Hindlimb muscle (tissue), 1 donor: ENCODE data around the gene UBE2H. TPM values are rescaled to one million over a fixed set of nuclear protein-coding genes. Genes with fewer than 3 reads are reported as not detected.
"Not testable (repeated sequence)": the region's sequence is repeated elsewhere in the genome, so short reads cannot be mapped to it uniquely, and the experiment has no call there.

Experiments used
- DNase-seq: peaks from one replicate; pipeline ENCODE4 v3.0.0-alpha.2; 2013
- polyA plus RNA-seq: library from polyadenylated mRNA; unstranded; fragments of 120-200 nt; gene quantifications from one replicate; pipeline ENCODE4 v1.2.1, GENCODE V29; 2013; ENCODE audit not compliant: insufficient read length

The UBE2H gene
- polyA plus RNA-seq, 1 donor: 99.4 TPM

DNA sequence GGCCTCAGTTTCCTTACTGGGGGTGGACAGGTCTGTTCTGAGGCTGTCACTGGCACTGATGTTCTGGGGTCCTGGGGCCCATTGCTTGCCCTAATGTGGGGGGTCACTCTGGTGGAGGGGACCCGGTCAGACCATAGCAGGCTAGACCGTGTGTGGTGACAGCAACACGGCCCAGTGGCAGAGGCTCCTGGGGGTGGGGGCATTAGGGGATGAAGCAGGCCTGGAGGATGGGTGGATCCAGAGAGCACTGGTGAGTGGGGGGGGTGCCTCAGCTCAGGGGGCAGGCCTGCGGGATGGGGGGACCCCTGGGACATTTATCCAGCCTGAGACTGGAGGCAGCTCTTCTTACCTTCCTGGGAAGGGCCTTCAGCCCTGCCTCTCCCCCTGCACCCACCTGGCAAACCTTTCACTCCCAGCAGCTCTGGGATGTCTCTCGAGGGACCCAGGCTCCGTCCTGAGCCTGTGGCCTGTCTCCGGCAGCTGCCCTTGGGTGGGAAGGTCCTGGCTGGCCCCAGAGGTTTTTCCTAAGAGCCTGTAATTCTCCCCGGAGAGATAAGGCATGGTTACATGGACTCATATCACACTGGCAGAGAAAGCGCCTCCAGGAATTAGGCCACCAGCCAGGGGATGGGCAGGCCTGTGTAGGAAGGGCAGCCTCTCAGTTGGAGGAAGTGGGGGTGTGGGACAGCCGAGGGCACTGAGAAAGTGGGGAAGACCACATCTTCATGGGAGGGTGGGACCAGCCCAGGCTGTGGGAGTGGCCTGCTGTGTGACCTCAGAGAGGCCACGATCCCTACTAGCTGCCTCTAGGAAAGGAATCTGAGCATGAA lies 147.7 kb downstream of the UBE2H start:
- DNase-seq: no peak

DNA sequence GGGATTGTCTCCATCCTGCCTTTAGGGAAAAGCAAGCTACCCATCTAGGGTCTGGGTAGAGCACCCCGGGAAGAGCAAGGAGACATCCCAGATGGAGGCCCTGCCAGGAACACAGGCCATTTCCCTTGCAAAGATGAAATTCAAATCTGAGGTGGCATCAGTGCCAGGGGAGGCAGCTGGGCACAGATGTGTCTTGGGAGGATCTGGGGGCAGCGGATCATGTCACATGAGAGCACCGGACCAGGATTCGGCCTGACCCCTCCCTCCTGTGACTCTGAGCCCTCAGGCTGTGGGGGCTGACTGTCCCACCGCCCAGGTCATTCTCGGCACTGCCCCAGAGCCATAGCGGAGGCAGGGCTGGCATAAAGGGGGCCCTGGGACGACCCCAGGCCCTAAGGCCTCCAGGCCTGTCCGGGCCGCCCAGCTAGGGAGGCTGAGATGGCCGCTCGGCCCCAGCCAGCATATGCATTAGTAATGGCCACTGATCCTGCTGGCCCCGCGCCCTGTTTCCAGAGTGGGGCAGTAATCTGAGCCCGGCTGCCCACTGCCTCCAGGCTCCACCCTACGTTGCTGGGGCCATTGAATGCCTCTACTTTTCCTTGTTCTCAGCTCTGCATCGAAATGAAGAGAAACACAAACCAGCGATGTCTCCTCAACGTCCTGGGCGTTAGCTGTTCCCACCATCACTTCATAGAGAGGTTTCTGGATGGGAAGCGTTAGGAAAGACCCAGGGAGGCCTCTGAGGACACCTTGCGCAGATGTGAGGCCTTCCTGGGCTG lies 148.5 kb downstream of the UBE2H start:
- no peak for DNase-seq

DNA sequence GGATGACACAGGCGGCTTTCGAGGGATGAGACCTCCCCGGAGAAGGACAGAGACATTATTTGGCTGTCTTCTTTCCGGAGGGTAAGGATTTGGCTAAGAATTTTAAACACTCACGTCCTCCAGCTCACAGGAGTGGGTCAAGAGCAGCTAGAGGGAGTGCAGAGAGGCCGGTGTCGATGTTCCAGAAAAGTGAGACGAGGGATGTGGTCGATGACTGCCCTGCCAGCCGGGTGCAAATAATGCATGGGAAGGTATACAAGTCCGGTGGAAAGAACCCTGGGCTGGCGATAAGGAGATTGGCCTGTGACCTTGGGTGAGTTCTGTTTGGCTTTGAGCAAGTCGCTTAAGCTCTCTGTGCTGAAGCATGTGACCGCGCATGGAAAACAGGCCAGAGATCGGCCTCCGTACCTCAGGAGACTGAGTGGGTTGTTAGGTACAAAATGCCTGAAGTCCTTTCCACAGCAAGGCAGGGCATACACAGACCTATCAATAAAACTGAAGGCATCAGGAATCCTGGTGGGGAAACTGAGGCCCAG lies 149.1 kb downstream of the UBE2H start:
- DNase-seq: no peak

DNA sequence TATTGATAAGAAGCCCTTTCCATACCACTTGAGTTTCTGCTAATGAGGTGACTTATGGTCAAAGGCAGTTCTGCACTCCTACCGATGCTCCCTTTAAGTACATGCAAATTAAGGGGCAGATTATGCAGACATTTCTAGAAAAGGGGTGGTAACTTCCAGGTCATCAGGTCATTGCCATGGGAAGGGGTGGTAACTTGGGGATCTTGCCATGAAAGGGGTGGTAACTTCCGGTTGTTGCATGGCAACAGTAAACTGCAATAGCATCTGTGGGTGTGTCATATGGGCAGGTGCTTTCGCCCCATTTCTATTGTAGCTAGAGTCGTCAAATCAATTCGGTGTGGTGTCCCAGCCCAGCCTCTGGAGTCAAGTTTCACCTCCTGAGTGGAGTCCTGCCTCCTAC lies 150.9 kb downstream of the UBE2H start:
- no peak for DNase-seq

DNA sequence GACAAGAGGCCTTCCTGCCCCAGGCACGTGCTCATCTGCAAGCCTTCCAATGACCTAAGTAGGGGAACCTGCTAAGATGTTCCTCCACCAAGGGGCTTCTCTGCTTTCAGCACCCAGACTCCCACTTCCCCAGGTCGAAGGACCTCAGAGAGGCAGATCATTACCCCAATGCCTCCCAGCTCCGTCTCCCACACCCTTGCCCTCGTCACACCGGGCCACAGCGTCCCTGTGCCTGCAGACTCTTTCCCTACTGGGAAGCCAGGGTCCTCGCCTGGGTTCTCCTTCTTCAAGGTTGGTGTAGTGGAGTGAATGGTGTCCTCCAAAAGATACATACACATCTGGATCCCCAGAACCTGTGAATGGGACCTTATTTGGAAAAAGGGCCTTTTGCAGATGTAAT lies 151.9 kb downstream of the UBE2H start:
- DNase-seq: no peak

DNA sequence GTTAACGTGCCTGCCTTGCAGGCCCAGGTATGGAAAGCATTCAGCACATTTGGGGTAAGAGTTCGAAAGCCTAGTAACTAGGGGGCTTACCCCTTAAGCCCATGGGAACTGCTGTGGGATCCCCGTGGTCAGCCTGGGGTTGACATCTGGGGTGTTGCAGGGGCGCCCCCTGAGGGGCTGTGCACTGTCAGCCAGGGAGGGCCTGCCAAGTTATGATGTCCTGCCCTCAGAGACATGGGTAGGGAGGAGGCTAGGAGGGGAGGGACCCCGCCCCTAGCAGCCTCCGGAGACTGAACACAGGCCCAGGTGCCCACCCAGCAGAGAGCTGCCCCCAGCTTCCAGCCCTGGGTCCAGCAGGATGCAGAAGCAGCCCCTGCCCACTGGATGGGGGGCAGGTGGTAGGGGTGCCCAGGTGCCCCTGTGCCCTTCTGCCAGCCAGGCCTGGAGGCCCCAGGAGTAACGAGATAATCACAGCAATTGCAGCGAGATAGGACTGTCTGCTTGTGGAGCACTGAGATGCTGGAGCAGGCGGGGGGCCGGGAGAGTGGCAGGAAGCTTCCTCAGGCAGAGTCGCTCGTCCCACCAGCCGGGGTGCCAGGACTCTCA lies 153.3 kb downstream of the UBE2H start:
- DNase-seq: no peak

DNA sequence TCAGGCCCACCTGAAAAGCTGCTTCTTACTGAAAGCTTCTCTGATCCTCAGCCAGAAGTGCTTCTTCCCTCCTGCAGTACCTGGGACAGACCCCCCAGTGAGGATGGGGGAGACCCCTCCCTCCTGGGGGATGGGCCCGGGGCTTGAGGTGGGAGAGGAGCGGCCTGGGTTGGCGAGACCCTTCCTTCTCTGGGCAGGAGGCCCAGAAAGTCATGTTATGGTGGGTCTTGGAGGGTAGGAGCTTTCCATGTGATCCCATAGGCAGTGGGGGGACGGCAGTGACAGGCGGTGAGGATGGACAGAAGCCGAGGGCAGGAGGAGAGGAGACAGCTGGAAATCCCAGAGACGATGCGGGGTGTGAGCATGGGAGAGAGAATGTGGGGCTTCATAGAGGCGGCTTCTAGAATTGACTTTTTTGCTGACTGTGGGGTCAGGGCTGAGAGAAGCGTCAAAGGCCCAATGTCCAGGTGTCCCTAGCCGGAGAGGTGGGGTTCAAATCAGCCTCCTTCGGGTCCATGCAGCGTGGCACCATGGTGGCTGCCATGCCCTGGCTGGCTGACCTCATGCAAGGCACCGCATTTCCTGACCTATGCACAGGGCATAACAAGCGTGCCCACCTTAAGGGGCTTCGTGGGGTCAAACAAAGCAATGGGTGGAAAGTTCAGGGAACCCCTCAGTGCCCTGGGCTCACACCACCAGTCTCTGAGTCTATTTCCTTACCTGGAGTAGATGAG lies 154.0 kb downstream of the UBE2H start:
- no peak for DNase-seq

DNA sequence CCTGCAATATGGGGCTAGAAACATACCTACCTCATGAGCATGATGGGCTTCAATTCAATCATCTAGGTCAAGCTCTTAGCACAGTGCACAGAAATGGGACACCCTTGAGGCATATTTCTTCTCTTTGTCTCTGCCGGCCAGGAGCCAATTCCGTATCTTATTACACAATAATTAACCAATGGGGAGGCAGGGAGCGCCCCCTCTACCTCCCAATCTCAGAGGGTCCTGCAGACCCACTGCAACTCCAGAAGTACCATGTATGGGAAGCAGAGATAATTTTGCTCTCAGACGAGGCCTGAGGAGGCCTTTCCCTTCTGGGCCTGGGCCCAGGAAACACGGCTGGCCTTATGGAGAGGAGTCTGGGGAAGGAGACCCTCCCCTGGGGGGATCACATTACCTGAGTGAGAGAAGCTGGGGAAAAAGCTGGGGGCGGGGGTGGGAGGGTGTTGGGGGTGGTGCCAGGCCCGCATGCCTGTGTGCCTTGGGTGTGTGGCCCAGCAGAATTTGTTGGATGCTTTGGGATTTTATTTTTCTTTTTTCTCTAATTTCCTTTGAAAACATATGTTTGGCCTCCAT lies 155.5 kb downstream of the UBE2H start:
- DNase-seq: no peak

DNA sequence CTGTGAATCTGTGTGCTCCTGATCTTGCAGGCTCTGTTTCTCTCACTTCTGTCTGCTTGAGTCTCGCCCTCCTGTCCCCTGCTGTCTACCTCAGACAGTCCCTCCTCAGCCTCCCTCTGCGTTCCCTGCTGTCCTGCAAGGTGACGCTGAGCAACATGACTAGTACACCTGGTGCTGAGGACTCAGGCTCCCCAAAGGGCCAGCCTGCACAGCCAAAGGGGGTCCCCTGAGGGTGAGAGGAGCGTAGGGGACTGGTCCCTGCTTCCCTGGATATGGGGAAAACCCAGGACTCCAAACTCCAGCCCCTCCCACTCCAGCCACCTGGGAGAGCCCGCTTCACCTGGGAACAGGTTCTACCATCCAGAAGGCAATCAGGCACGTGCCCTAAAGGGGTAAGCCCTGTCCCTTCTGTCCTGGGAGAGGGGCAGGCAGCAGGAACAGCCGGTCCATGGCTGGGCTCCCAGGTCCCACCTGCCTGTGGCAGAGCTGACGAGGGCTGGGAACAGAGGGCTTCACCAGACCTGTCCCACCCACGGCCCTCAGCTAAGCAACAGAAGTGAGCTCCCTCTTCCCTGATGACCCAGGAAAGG lies 156.5 kb downstream of the UBE2H start:
- DNase-seq: no peak

DNA sequence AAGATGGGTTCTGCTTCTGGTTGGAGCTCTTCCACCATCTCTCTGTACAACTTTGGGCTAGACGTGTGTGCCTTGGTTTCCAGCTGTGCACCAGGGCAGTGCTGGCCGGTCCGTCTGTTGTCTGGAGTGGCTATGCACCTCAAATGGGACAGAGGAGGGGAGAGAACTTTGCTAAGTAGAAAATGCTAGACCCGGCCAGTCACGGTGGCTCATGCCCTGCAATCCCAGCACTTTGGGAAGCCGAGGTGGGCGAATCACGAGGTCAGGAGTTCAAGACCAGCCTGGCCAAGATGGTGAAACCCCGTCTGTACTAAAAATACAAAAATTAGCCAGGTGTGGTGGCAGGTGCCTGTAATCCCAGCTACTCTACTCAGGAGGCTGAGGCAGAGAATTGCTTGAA lies 158.3 kb downstream of the UBE2H start:
- DNase-seq: not testable (repeated sequence)

DNA sequence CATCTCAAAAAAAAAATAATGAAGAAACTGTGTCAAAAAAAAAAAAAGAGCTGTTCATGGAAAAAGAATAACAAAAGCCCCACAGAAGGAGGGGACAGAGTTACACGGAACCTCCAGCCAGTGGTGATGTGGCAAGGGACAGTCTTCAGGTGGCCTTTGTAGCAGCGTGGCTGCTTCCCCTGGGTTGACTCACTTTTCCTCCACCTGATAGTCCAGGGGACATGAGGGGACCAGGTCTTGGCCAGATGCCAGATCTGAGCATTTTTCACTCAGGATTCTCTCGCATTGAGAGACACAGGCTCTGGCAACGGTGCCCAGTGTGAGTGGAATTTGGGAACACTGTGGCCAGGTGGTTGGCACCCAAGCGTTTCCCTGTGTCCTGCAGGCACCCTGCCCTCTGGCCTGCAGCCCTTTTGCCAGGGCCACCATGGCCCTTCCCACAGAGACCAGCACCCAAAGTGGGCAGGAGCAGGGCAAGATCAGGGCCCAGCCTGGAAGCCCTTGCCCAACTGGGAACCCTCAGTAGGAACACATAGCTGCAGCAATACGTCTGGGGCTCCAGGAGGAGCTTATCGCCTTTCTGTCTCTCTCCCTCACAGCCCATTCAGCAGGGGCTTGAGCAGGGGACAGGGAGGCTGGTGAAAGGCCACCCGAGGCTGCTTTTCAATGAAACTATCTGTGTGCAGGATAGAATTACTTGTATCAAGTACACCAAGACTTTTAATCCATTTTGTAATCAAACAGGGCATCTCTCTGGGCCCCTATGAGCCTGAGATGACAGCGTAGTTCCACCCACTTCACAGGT lies 159.1 kb downstream of the UBE2H start:
- DNase-seq: no peak

DNA sequence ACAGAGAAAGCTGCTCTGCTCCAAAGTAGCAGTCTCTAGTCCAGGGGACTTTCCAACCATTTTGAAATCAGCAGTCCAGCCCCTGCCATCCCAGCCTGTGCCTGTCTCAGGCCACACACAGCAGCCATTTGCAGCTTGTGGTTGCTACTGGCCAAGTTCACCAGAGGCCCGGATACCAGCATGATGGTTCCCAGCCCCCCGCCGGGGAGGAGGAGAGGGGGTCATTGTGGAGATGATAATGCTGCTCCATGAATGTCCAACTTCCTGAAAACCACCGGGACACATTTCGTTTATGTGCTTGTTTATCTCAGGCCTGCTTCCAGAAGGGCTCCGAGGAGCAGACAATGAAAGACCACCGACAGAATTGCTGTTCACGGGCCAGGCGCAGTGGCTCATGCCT lies 160.0 kb downstream of the UBE2H start:
- DNase-seq: no peak

DNA sequence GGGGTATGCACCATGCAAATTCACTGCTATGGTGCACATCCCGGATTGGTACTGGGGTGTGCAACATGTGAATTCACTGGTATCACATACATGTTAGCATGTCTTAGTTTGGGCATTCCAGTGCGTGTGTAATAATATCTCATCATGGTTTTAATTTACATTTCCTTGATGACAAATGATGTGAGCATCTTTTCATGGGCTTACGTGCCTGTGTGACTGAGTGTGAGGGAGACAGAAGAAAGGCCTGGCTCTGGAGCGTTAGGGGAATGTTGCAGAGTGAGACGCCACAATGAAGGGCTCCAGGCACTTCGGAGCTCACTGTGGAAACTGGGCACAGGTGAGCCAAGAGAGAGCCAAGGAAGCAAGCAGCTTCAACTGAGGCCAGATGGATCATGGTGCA lies 162.6 kb downstream of the UBE2H start:
- DNase-seq: no peak

DNA sequence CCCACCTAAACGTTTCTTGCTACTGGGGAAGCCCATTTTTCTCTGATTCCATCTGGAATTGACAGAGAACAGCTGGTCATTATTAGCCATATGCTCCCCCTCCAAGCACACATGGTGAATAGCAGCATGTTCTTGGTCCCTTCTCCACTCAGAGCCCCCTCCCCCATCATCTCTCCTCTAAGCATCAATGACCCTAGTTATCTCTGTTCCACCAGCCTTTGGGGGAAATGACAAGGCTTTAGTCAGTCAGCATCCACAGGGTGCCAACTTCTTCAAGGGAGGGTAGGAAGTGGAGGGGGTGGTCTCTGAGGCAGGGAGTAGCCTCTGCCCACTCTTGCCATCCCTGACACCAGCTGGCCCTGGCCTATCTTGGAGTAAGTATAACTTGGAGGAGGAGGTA lies 163.1 kb downstream of the UBE2H start:
- DNase-seq: no peak

DNA sequence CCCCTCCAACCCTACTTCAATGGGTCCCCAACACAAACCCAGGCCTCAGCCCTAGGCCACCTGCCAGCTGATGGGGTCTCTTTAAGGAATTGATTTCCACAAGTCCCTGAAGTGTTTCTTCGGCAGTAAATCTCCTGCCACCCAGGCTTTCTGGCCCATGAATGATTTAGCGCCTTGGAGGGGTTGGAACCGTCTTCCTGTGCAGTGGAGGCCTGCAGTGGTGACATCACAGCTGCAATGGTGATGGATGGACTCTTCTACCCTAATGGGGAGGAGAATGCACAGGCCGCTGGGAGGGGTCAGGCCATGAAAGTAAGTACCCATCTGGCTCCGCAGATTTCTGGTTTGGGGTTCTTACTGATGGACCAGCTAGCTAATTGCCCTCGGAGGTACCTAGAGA lies 163.8 kb downstream of the UBE2H start:
- no peak for DNase-seq

DNA sequence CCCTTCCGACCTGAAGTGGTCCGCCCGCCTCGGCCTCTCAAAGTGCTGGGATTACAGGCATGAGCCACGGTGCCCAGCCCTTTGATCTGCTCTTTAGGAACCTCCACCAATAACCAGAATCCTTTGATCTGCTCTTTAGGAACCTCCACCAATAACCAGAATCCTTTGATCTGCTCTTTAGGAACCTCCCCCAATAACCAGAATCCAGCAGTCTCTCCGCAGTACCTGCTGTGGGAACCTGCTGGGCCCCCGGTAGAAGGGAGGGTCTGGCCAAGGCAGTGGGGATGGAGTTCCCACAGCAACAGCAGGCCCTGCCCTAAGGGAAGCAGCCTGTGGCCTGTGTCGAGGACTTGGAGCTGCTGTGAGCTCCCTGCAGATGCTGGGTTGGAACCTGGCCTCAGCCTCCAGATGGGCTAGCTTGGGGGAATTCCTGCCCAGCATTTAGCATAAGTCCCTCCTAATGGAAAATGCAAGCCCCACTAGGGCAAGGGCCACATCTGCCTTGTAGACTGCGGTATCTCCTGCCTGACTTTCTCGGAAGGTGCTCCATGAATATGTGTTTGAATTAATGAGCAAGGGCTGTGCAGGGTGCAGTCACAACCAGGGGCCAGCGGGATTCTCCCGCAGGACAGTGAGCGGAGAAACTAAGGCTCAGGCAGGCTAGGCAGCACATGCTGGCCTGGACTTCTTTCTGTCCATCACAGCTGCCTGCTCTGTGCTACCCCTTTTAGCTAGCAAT lies 165.8 kb downstream of the UBE2H start:
- DNase-seq: no peak

DNA sequence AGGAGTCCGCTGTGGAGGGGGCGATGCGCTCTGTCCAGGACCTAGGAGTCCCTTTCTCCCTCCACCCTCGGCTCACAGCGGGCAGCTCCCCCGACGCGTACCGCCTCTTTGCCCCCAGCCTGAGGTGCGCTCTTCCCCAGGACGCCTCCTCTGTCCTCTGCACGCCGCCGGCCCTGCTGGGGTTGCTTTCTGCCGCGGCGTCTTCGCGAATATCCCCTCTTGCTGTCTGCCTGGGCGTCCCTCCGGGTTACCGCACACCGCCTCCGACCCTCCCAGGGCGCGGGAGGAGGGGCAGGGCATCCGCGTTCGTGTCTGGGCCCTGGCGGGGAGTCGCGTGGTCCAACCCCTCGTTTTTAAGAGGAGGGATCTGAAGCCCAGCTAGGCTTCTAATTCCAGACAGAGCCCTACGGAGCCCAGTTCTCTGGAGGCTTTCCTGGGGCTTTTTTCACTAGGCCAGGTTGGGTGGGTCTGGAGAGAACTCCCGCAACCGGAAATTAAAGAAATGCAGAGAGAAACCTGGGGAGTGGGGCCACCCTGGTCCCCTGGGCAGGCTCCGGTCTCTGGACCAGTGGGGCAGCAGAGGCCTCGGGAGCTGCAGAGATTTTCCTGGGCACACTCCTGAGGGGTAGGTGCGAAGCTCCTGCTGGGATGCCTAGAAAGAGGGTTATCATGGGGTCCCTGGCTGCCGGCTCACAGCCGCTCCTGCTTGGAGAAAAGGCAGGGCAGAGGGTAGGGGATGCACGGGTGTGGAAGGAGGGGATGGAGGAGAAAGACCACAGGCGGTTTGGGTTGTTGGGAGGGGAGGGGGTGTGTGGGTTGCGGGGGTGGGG lies 166.9 kb downstream of the UBE2H start:
- no peak for DNase-seq

DNA sequence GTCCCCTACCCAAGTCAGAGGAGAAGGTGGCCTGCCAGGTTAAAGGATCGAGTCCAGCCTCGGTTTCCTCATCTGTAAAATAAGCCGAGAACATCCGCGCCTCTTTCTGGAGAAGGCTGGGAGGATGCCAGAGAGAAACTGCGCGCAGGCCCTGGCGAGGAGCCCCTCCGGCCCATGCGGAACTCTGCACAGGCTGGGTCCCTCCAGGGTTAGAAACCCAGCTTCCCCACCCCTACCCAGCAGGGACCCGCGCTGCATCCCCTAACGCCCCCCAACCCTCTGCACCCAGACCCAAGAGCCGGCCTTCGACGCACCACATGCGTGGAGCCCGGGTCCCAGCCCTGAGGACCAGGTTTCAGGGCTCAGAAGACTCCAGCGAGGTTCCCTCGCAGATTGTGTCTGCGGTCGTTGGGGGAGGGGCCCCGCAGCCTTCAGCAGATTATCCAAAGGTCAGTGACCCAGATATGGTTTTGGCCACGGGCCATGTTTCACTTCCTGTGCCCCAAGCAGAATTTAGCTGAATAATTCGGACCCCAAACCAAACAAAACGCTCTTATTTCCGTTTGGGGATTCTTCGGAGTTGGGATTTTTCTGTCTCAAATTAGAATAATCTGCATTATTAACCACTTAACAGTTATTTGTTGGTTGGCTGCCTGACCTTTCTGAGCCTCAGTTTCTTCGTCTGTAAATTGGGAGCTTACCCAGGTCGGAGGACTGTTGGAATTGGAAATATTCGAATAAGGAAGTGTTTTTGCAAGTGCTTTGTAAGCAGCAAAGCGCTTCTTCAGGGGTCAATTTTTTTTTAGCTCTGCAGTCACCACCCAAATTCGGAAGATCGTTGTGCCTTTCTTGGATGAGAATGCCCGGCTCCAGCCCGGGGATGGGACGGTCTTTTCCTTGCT lies 167.7 kb downstream of the UBE2H start:
- no peak for DNase-seq
